K562 (cell line): Measurements from ENCODE around the gene TIPARP.

Source experiments
- EP300 ChIP-seq: IDR thresholded peaks from 2 replicates; pipeline ENCODE4 v1.6.1; 2012; ENCODE audit warnings: low read length, improper control_type of control experiment
- HEY1 ChIP-seq: fragments of 250-450 bp; sonication (Bioruptor Pico); IDR thresholded peaks from 2 replicates; pipeline ENCODE4 v1.5.0; 2020; ENCODE audit warnings: mild to moderate bottlenecking, moderate library complexity, borderline replicate concordance
- NR3C1 ChIP-seq: sonication (generic); formaldehyde crosslinking; IDR thresholded peaks from 2 replicates; pipeline ENCODE4 v1.8.1; 2022; ENCODE audit warnings: missing genetic modification reagents
- POLR3A ChIP-seq: IDR thresholded peaks from 2 replicates; pipeline ENCODE4 v1.6.1; 2011; ENCODE audit warnings: borderline replicate concordance, mild to moderate bottlenecking, moderate library complexity; ENCODE audit not compliant: insufficient read length, insufficient read depth; ENCODE audit errors: extremely low read depth
- RBM22 ChIP-seq: fragments of 200-400 bp; formaldehyde crosslinking; IDR thresholded peaks from 2 replicates; pipeline ENCODE4 v1.6.1; 2018; ENCODE audit warnings: low read length, low read depth; ENCODE audit not compliant: poor library complexity, severe bottlenecking
- TF ChIP-seq, protein P1 (sequence below): sonication (generic); formaldehyde crosslinking; IDR thresholded peaks from 2 replicates; pipeline ENCODE4 v1.8.1; 2023; ENCODE audit warnings: mild to moderate bottlenecking, missing genetic modification reagents
- TF ChIP-seq, protein P2 (sequence below), 3 experiments: IDR thresholded peaks in 2 of 3; conservative IDR thresholded peaks in 1 of 3; 2 replicates each; pipeline ENCODE4 v1.5.1; 2011 to 2012; ENCODE audit warnings: low read length in 3 of 3, mild to moderate bottlenecking in 3 of 3, control low read depth in 2 of 3, improper control_type of control experiment in 1 of 3, inconsistent platforms in 1 of 3, low read depth in 1 of 3, mixed read lengths in 1 of 3, moderate library complexity in 1 of 3; ENCODE audit not compliant: insufficient read depth in 2 of 3
- TF ChIP-seq, protein P3 (sequence below): sonication (generic); formaldehyde crosslinking; IDR thresholded peaks from 2 replicates; pipeline ENCODE4 v1.8.1; 2023; ENCODE audit warnings: mild to moderate bottlenecking, missing genetic modification reagents

DNA sequence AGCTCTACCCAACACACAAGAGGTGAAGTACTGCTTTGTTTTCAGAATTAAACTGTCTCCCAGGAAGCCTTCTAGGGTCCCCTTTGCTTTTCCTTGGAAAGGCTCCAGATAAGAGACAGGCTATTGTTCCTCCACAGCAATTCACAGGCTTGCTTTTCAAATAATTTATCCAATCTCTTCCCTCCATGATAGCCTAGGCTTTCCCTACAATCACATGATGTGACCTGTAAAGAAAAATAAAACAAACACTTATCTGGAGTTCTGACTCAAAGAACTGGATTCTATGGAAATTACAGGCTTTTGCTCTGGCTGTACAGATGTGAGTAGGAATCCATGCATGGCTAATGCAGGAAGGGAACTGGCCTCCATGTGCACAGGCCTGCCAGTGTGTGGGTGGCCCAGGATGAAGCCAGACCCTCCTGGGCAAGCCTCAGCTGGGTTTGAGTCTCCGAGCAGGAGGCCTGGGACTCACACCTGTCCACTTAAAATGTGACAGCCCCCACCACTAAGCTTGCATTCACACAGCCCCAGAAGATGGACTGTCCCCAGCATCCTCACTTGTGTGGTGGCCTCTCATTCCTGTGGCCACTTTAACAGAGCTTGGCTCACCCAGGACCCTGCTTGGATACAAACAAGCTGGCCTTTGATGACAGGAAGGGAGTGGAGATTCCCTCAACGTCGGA is 75.9 kb downstream of the TIPARP start:
- TF ChIP-seq, protein P1, sequence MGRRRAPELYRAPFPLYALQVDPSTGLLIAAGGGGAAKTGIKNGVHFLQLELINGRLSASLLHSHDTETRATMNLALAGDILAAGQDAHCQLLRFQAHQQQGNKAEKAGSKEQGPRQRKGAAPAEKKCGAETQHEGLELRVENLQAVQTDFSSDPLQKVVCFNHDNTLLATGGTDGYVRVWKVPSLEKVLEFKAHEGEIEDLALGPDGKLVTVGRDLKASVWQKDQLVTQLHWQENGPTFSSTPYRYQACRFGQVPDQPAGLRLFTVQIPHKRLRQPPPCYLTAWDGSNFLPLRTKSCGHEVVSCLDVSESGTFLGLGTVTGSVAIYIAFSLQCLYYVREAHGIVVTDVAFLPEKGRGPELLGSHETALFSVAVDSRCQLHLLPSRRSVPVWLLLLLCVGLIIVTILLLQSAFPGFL (CRISPR knock-in tag), result no peak
- TF ChIP-seq, protein P2, sequence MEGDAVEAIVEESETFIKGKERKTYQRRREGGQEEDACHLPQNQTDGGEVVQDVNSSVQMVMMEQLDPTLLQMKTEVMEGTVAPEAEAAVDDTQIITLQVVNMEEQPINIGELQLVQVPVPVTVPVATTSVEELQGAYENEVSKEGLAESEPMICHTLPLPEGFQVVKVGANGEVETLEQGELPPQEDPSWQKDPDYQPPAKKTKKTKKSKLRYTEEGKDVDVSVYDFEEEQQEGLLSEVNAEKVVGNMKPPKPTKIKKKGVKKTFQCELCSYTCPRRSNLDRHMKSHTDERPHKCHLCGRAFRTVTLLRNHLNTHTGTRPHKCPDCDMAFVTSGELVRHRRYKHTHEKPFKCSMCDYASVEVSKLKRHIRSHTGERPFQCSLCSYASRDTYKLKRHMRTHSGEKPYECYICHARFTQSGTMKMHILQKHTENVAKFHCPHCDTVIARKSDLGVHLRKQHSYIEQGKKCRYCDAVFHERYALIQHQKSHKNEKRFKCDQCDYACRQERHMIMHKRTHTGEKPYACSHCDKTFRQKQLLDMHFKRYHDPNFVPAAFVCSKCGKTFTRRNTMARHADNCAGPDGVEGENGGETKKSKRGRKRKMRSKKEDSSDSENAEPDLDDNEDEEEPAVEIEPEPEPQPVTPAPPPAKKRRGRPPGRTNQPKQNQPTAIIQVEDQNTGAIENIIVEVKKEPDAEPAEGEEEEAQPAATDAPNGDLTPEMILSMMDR (IDR thresholded peaks at IDR 0.05 in 2 of 3, conservative IDR thresholded peaks at IDR 0.05 in 1 of 3; ENCODE audit: insufficient read depth in 2 of 3, low read depth in 1 of 3, low read length in 3 of 3), result no peak
- TF ChIP-seq EP300 (no peak), NR3C1 (CRISPR knock-in tag) (no peak), POLR3A (no peak), HEY1 (CRISPR knock-in tag) (no peak), RBM22 (no peak)
- TF ChIP-seq, protein P3, sequence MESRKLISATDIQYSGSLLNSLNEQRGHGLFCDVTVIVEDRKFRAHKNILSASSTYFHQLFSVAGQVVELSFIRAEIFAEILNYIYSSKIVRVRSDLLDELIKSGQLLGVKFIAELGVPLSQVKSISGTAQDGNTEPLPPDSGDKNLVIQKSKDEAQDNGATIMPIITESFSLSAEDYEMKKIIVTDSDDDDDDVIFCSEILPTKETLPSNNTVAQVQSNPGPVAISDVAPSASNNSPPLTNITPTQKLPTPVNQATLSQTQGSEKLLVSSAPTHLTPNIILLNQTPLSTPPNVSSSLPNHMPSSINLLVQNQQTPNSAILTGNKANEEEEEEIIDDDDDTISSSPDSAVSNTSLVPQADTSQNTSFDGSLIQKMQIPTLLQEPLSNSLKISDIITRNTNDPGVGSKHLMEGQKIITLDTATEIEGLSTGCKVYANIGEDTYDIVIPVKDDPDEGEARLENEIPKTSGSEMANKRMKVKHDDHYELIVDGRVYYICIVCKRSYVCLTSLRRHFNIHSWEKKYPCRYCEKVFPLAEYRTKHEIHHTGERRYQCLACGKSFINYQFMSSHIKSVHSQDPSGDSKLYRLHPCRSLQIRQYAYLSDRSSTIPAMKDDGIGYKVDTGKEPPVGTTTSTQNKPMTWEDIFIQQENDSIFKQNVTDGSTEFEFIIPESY, result no peak
